PC-3 (cell line): ENCODE results near the gene VTI1A.
A peak's percentile ranks its signal among the peaks of the same experiment; 100 is the strongest.

ENCODE experiments used
- CTCF ChIP-seq: fragments of 300-600 bp; sonication (generic); conservative IDR thresholded peaks from 2 replicates; pipeline ENCODE4 v1.5.1; 2017; ENCODE audit warnings: antibody characterized with exemption, low read depth, mild to moderate bottlenecking, low read length
- EZH2 ChIP-seq: fragments of 300-600 bp; sonication (generic); IDR thresholded peaks from one replicate; pipeline ENCODE4 v1.6.1; 2017; ENCODE audit warnings: antibody characterized with exemption, mild to moderate bottlenecking, low read length; ENCODE audit not compliant: unreplicated experiment
- EZH2phosphoT487 ChIP-seq: fragments of 300-600 bp; sonication (generic); IDR thresholded peaks from 2 replicates; pipeline ENCODE4 v1.6.1; 2018; ENCODE audit warnings: mild to moderate bottlenecking, antibody characterized with exemption, low read length, borderline replicate concordance

- TF ChIP-seq CTCF (peak; percentile 73), EZH2 (no peak), EZH2phosphoT487 (no peak)
Measured at GRCh38 chr10:112475575-112476218, 28.7 kb downstream of the VTI1A start.
